ES-I3 (cell line): ENCODE data around the gene CLIP3.
"Not testable (repeated sequence)": the region's sequence is repeated elsewhere in the genome, so short reads cannot be mapped to it uniquely, and the experiment has no call there.

Source experiments
- H3K36me3 ChIP-seq: 2 replicates; pipeline ENCODE4 v1.6.1; 2013; ENCODE audit warnings: mild to moderate bottlenecking, low read length, control low read depth, moderate library complexity; ENCODE audit not compliant: insufficient read depth
- H3K4me1 ChIP-seq: 2 replicates; pipeline ENCODE4 v1.6.1; 2013; ENCODE audit warnings: mild to moderate bottlenecking, control low read depth, low read length; ENCODE audit not compliant: insufficient read depth
- H3K9ac ChIP-seq: 2 replicates; pipeline ENCODE4 v1.6.1; 2013; ENCODE audit warnings: low read depth, mild to moderate bottlenecking, low read length, moderate library complexity
- H3K9me3 ChIP-seq: 2 replicates; pipeline ENCODE4 v1.6.1; 2013; ENCODE audit warnings: mild to moderate bottlenecking, low read length, moderate library complexity; ENCODE audit not compliant: control insufficient read depth, insufficient read depth

The CLIP3 gene

DNA sequence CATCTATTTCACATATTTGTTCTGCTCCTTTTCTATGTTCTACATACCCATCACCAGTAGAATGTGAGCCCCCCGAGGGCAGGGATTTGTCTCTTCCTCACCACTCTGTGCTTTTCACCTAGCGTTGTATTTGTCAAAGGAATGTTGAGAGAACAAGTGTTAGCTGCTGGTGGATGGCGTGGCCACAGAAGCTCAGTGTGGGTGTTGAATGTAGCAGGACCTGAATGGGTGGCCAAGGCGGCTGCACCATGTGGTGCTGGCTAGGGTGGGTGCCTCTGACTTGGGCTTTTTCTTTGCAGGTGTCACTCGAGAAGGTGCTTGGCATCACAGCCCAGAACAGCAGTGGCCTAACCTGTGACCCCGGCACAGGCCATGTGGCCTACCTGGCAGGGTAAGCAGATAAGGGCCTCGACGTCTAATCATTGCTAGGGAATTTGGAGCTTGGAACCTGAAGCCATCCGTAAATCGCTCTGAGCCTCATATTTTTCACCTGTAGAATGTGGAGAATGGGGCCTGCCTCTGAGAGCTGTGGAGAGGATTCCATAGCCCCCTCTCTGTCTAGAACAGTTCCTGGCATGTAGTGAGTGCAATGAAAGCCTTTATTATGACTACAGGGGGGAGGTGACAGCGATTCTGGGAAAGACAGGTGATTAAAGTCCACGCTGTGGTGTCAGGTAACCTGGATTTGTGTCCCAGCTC, 26.0 kb upstream of the CLIP3 start:
- Histone ChIP-seq H3K36me3 (peaks cover 6% of the 10 kb centered on the region; the same call in 1 of the 2 replicates), H3K9me3 (no peaks in the 10 kb centered on the region), H3K9ac (no peak overlapping the region), H3K4me1 (peaks cover 7% of the 10 kb centered on the region; the same call in 1 of the 2 replicates)

DNA sequence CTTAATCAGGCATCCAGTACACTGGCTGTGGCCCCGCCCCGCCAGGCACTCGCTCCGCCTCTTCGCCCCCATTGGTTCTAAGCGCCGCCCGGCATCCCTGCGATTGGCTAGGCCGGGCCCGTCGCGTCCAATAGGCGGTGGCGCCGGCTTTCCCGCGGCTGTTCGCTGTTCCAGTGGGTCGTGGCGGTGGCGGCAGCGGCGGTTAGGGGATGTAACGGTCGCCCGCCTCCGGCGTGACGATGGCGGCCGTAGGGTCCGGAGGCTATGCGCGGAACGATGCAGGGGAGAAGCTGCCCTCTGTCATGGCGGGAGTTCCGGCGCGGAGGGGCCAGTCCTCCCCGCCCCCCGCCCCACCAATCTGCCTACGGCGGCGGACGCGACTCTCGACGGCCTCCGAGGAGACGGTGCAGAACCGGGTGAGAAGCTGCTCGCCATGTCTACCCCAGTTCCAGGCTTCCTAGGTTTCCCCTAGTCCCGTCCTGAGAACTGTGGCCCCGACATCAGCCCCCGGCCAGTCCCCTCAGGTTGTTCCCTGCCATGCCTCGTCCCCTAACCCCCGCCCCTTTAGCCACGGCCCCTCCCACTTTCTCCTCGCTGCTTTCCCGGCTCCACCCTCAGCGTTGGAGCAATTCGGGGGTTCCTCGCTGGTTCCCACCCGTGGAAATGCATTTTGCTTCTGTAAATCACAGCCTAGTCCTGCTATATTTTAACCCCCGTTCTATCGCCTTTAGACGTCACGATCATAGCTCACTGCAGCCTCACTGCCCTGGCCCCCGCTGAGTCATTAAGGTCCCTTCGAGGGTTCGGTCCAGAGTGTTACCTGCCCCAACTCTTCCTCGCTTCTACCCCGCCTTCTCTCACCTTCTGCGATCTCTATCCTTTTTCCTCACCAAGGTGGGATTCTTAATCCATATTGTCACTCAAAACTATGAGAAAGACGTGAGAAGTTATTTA, 22.3 kb upstream of the CLIP3 start, which contains the start of gene WDR62:
Gene WDR62 (plus strand): TSS at position 165 of the 954 bp plus-strand sequence. CDS start 75 bp downstream, at position 240.
- peaks cover 3% of the 10 kb centered on the region; the same call in 1 of the 2 replicates for H3K36me3 ChIP-seq
- H3K9me3 ChIP-seq = no peaks in the 10 kb centered on the region
- H3K4me1 ChIP-seq = peaks cover 7% of the 10 kb centered on the region
- H3K9ac ChIP-seq = peak within 1 kb of the TSS; percentile 87

DNA sequence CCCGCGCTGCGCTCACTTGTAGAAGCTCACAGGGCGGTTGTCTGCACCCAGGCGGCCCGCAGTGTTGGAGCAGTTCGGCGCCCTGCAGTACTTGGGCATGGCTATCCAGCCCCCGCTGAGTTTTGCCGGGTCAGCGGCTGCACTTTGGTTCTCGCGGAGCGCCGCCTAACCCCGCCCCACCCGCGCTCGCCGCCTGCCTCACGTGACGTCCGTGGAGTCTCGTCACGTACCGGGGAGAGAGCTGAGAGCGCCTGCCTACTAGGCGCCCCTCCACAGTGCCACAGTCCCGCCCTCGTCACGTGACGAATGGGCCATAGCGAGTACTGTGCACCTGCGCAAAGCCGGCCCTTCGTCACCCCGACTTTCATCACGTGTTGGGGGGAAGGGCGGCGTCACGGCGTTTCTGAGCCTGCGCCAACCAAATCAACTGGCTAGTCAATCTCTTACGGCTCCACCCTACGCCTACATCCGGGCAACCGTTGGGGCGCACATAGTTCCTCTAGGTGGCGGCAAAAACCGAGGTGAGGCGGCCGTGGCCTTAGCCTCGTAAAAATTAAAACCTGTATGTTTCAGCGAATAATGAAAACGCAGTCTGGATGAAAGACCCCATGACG, 21.6 kb upstream of the CLIP3 start, which contains the start of gene THAP8:
Gene THAP8 (minus strand): TSS at position 167 of the 614 bp plus-strand sequence. CDS start 68 bp downstream, at position 99.
- peak within 1 kb of the TSS; percentile 87 for H3K9ac ChIP-seq
- H3K4me1 ChIP-seq = peaks cover 7% of the 10 kb centered on the region
- H3K36me3 ChIP-seq = no peaks in the 10 kb centered on the region
- H3K9me3 ChIP-seq = no peaks in the 10 kb centered on the region

DNA sequence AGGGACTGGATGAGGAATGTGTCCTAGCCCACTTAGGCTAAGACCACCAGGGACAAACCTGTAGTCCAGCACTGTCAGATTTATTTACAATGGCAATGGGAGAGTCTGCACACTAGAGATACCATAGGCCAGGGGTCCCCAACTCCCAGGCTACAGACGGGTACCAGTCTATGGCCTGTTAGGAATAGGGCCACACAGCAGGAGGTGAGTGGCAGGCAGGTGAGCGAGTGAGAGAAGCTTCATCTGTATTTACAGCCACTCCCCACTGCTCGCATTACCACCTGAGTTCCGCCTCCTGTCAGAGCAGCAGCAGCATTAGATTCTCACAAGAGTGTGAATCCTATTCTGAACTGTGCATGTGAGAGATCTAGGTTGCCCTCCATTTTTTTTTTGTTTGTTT, 19.0 kb upstream of the CLIP3 start:
- no peak overlapping the region for H3K9ac ChIP-seq
- peaks cover 6% of the 10 kb centered on the region for H3K4me1 ChIP-seq
- H3K9me3 ChIP-seq = no peaks in the 10 kb centered on the region
- no peaks in the 10 kb centered on the region for H3K36me3 ChIP-seq

DNA sequence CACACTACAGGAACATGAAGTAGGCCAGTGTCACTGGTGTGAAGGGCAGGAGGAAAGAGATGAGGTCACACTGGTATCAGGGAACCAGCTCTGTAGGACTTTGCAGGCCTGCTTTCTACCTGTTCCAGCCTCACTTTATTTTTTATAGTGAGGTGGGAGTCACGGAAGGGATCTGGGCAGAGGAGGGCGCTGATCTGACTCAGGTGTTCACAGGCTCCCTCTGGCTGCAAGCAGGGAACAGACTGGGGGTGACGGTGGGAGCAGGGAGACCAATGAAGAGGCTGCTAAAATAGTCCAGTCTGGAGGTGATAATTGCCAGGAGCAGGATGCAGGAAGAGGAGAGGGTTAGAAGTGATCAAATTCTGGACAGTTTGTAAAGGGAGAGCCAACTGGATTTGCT, 18.6 kb upstream of the CLIP3 start:
- H3K9ac ChIP-seq = no peak overlapping the region

DNA sequence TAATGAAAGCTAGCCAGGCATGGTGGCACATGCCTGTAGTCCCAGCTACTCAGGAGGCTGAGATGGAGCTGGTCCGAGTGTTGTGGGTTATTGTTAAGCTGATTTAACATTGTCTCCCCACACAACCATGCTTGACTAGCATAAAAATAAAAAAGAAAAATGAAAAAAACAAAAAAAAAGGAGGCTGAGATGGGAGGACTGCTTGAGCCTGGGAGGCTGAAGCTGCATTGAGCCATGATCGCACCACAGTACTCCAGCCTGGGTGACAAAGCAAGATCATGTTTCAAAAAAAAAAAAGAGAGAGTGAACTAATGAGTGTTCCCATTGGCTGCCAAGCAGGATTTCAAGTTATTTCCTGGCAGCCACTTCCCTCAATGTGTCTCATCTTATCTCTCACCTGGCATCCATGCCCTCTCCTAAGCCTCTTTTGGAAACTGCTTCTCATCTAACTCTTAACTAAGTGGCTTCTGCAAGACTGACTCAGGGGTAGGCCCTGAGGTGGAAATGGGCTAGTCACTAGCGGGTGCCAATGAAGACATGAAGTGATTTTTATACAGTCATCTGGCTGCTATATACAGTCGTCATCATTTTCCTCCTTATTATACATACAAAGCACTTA, 16.5 kb upstream of the CLIP3 start:
- no peaks in the 10 kb centered on the region for H3K36me3 ChIP-seq
- no peak overlapping the region for H3K9ac ChIP-seq
- no peaks in the 10 kb centered on the region for H3K9me3 ChIP-seq
- H3K4me1 ChIP-seq = no peaks in the 10 kb centered on the region; the same call in 1 of the 2 replicates

More for the DNA sequence above, 18.6 kb upstream of the CLIP3 start:
- peaks cover 2% of the 10 kb centered on the region for H3K4me1 ChIP-seq
- H3K36me3 ChIP-seq = no peaks in the 10 kb centered on the region
- H3K9me3 ChIP-seq = no peaks in the 10 kb centered on the region

DNA sequence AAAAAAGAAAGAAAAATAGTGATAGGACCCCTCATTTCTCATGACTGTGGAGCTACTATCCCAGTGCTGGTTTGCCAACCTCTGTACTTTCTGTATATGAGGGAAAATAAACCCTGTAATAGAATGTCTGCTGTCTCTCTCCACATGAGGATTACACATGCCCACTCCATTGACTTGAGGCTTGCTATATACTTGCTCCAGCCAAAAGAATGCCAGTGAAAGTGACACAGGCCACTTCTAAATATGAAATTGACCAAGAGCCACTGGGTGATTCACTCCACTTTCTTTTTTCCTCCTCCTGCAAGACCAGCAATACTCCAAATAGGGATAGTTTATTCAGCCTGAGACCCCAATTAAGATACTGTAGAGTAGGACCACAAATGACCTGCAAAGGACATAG, 15.2 kb upstream of the CLIP3 start:
- H3K36me3 ChIP-seq = no peaks in the 10 kb centered on the region
- no peak overlapping the region for H3K9ac ChIP-seq
- no peaks in the 10 kb centered on the region; the same call in 1 of the 2 replicates for H3K4me1 ChIP-seq
- H3K9me3 ChIP-seq = no peaks in the 10 kb centered on the region

DNA sequence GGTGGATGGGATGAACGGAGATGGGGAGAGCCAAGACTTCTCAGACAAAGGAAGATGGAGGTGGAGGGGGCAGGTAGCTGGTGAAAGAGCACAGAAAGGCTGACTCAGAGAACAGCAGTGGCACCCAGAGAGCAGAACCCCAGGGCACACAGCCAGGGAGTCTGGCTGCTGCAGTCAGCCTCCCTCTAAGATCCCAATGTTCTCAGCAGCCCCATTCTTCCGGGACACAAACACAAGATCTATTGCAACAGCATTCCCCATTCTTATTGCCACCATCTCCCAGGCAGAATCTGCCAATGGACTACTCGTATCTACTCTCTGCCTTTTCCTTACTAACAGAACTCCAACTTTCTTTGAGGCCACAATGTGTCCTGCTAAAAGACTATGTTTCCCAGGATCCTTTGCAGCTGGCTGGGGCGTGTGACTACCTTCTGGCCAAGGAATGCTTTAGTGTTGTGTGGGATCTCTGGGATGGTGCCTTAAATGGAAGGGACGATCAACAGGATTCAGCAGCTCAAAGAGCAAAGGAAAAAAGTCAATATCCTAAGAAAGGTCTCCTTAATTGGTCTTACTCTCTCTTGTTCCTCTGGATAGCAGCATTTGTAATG, 13.9 kb upstream of the CLIP3 start:
- no peak overlapping the region for H3K9ac ChIP-seq
- H3K4me1 ChIP-seq = peaks cover 8% of the 10 kb centered on the region
- H3K9me3 ChIP-seq = no peaks in the 10 kb centered on the region
- H3K36me3 ChIP-seq = no peaks in the 10 kb centered on the region

DNA sequence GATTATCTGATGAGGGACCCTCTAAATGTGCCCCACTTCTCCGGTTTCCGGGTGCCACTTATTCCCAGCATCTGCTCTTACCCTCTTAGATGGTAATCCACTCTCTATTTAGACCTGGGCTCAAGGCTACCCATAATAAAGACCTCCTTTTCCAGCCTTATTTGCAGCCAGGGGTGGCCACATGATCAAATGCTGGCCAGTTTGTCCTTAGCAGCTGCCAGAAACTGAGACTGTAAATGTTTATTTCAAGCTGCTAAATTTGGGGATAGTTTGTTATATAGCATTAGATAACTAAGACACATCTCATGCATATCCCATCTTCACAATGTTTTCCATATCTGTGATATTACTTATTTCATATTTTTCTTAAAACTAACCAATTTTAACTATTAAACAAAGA, 11.3 kb upstream of the CLIP3 start:
- Histone ChIP-seq H3K36me3 (no peaks in the 10 kb centered on the region), H3K4me1 (peaks cover 12% of the 10 kb centered on the region), H3K9me3 (no peaks in the 10 kb centered on the region), H3K9ac (no peak overlapping the region)

DNA sequence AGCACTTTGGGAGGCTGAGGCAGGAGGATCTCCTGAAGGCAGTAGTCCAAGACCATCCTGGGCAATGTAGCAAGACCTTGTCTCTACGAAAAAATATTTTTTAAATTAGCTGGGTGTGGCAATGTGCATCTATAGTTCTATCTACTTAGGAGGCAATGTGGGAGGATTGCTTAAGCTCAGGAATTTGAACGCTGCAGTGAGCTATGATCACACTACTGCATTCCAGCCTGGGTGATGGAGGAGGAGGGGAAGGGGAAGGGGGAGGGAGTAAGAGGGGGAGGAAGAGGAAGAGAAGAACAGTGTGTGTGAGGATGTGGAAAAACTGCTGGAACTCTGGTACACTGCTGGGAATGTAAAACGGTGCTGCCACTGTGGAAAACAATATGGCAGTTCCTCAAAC, 9.2 kb upstream of the CLIP3 start:
- no peaks in the 10 kb centered on the region for H3K36me3 ChIP-seq
- H3K4me1 ChIP-seq = peaks cover 12% of the 10 kb centered on the region
- H3K9ac ChIP-seq = no peak overlapping the region
- H3K9me3 ChIP-seq = no peaks in the 10 kb centered on the region

DNA sequence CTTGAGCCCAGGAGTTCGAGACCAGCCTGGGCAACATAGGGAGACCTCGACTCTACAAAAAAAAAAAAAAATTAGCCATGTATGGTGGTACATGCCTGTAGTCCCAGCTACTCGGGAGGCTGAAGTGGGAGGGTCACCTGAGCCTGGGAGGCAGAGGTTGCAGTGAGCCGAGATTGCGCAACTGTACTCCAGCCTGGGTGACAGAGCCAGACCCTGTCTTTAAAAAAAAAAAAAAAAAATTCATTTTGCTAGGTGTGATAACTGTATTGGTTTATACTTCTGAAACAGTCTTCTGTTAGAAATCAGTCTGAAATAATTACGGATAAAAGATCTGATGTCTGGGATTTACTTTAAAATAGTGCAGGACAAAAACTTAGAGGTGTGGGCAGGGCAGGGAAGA, 8.4 kb upstream of the CLIP3 start:
- H3K9me3 ChIP-seq, H3K36me3 ChIP-seq, H3K9ac ChIP-seq: not testable (repeated sequence)
- H3K4me1 ChIP-seq = peaks cover 12% of the 10 kb centered on the region

DNA sequence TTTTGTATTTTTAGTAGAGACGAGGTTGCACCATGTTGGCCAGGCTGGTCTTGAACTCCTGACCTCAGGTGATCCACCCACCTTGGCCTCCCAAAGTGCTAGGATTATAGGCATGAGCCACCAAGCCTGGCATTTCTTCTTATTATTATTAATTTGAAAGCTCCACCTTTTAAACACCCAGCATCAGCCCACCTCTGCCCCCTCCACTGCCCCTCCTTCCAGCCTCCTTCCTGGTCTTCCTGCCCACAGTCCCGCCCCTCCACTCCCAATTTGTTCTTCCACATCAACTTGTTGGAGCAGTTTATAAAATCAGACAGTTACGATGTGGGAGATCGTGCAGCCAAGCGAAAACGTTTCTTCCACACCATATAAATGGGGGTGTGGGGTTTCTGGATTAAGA, 7.8 kb upstream of the CLIP3 start:
- H3K4me1 ChIP-seq = peaks cover 12% of the 10 kb centered on the region
- H3K9me3 ChIP-seq = no peaks in the 10 kb centered on the region
- no peak overlapping the region for H3K9ac ChIP-seq
- no peaks in the 10 kb centered on the region for H3K36me3 ChIP-seq

DNA sequence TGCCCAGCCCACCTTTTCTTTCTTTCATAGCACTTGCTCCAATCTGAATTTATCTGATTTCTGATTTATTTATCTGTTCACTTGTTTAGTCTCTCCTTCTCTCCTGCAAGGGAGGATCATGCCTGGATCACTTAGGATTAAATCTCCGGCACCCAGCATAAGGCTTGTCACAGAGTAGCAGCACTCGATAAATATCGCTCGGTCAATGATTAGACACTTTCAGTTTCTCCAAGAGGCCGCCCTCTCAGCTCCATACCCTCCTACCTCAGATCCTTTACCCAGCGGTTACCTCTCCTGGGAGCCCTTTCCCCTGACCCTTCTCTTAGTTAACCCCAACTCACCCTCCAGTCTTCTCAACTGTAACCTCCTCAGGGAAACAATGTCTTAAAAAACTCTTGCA, 1.4 kb downstream of the CLIP3 start:
- H3K9me3 ChIP-seq = no peaks in the 10 kb centered on the region
- H3K36me3 ChIP-seq = no peaks in the 10 kb centered on the region
- no peak overlapping the region for H3K9ac ChIP-seq
- no peaks in the 10 kb centered on the region for H3K4me1 ChIP-seq
